ENCODE measurements around the gene FAXC. TPM values are rescaled to one million over a fixed set of nuclear protein-coding genes. Genes with fewer than 3 reads are reported as not detected.

The FAXC gene
- total and polyA plus RNA-seq, 2 of the 8 experiments (the other 6 are each of a cell fraction or from before 2014, with no cell fraction given): 23.2 to 29.8 TPM

DNA sequence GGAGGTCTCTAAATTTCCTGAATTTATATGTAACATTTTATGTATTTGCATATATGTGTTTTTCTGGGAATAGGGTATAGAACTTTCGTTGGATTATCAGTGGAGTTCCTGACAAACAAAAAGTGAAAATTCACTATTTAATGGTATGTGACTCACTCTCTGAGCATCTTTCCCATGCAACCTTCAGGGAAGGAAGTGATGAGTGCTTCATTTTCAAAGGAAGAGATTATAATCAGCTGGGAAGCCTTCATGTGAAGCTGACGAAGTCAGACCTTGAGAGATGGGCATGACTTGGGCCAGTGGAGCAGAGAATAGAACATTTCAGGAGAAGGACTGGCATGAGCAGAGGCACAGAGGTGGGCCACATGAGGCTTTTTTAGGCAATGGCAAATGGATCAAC, 72.7 kb downstream of the FAXC start:
- no peaks in the 10 kb centered on the region for H3K79me1 ChIP-seq (ENCODE audit: low read depth, low read length)
- no peak overlapping the region for H2BK20ac ChIP-seq (ENCODE audit: low read length)
- H4K8ac ChIP-seq (ENCODE audit: extremely low read depth, insufficient read depth, low read length): no peak overlapping the region
- peaks cover 0 to 6% (median 1%) of the 10 kb centered on the region in 4 experiments; a peak in 2 of 8 replicates for H3K36me3 ChIP-seq (ENCODE audit: control insufficient read depth in 2 of 4, insufficient read depth in 4 of 4, low read length in 3 of 4)
- H3K79me2 ChIP-seq (ENCODE audit: control insufficient read depth in 1 of 2, insufficient read depth in 2 of 2, low read length in 2 of 2): no peaks in the 10 kb centered on the region
- no peaks in the 10 kb centered on the region for H3K4me1 ChIP-seq (replicated peaks in 1 of 4; ENCODE audit: control insufficient read depth in 3 of 4, insufficient read depth in 4 of 4, low read length in 3 of 4)
- H3K27me3 ChIP-seq (replicated peaks in 1 of 4; ENCODE audit: control insufficient read depth in 3 of 4, extremely low read depth in 1 of 4, insufficient read depth in 3 of 4, low read length in 3 of 4): no peaks in the 10 kb centered on the region
- no peak overlapping the region for H3K56ac ChIP-seq (replicated peaks; ENCODE audit: insufficient read length, low read depth, low read length)
- H2AK5ac ChIP-seq (ENCODE audit: low read depth, low read length): no peak overlapping the region
- H3K4me2 ChIP-seq (ENCODE audit: insufficient read depth in 1 of 2, low read depth in 2 of 2, low read length in 2 of 2): no peak overlapping the region
- peaks cover 0 to 3% of the 10 kb centered on the region in 2 experiments for H4K20me1 ChIP-seq (replicated peaks in 1 of 2; ENCODE audit: control insufficient read depth in 1 of 2, insufficient read depth in 2 of 2, low read length in 2 of 2)
- no peak overlapping the region for H3K4me3 ChIP-seq (ENCODE audit: extremely low read depth in 1 of 4, insufficient read depth in 2 of 4, low read depth in 3 of 4, low read length in 4 of 4)
- no peak overlapping the region for H3K27ac ChIP-seq (ENCODE audit: low read depth, low read length)
- no peak overlapping the region for H2BK12ac ChIP-seq (ENCODE audit: low read depth, low read length)
- H3K9me3 ChIP-seq (ENCODE audit: insufficient read depth in 2 of 2, low read depth in 1 of 2, low read length in 1 of 2): no peaks in the 10 kb centered on the region
- no peak overlapping the region for H4K5ac ChIP-seq (ENCODE audit: insufficient read length, low read depth, low read length)
- DNase-seq (ENCODE audit: low read depth in 1 of 2, low spot score in 2 of 2) (no peak), FAIRE-seq (no peak)
- no peak overlapping the region for H3K9ac ChIP-seq (replicated peaks in 1 of 4; ENCODE audit: extremely low read depth in 1 of 4, low read depth in 3 of 4, low read length in 3 of 4)
- H3K18ac ChIP-seq (ENCODE audit: extremely low read depth, low read length): no peak overlapping the region
- H3K14ac ChIP-seq (ENCODE audit: insufficient read length): no peak overlapping the region
- CTCF ChIA-PET (ENCODE audit: partially characterized antibody): interaction anchor here (0.9 to 1.1 kb wide), 2 partner anchors 45 to 58 kb away, joined by 3 to 4 read pairs; no protein-coding TSS in a partner anchor
- no peak overlapping the region for H2BK5ac ChIP-seq (ENCODE audit: low read depth, low read length)
- no peak overlapping the region for H3K23ac ChIP-seq (ENCODE audit: insufficient read length)
- WGBS, 2 experiments (ENCODE audit: extremely low coverage in 1 of 2, insufficient coverage in 1 of 2, insufficient read length in 1 of 2, insufficient replicate concordance in 2 of 2, low coverage in 1 of 2, low lambda C conversion rate in 2 of 2, missing lambda C conversion rate in 1 of 2): 58% methylated on average over 2 of the region's 2 CpGs; no CpG with 5 or more reads in 1 of the 2 experiments
- no peak overlapping the region for H3K4ac ChIP-seq (replicated peaks; ENCODE audit: insufficient read length, low read depth, low read length)
- POLR2A ChIA-PET (ENCODE audit: partially characterized antibody): interaction anchor here (1.2 kb wide), 1 partner anchor 10 kb away, joined by 3 read pairs; no protein-coding TSS in a partner anchor
- H2BK120ac ChIP-seq (replicated peaks; ENCODE audit: low read depth, low read length): no peak overlapping the region
- no peaks in the 10 kb centered on the region; the same call in 1 of the 2 replicates for H3K23me2 ChIP-seq (ENCODE audit: low read depth, low read length)
- no peak overlapping the region for H4K91ac ChIP-seq (replicated peaks; ENCODE audit: insufficient read length, low read length)
- H2AFZ ChIP-seq (ENCODE audit: low read length): no peak overlapping the region
- H2BK15ac ChIP-seq (ENCODE audit: low read length): no peak overlapping the region
- TF ChIP-seq YY1 (IDR thresholded peaks at IDR 0.05; ENCODE audit: low read depth, low read length) (no peak), TCF12 (IDR thresholded peaks at IDR 0.05; ENCODE audit: low read depth, low read length) (no peak), RAD21 (IDR thresholded peaks at IDR 0.05 in 1 of 2, conservative IDR thresholded peaks at IDR 0.05 in 1 of 2; ENCODE audit: low read depth in 2 of 2, low read length in 2 of 2) (no peak), KDM4A (IDR thresholded peaks at IDR 0.05; ENCODE audit: low read depth, low read length, severe bottlenecking) (no peak), CBX8 (IDR thresholded peaks at IDR 0.05; ENCODE audit: borderline replicate concordance, low read depth, low read length) (no peak), ZNF274 (IDR thresholded peaks at IDR 0.05; ENCODE audit: borderline replicate concordance, extremely low read depth, low read length) (no peak), RXRA (IDR thresholded peaks at IDR 0.05; ENCODE audit: insufficient read depth, low read depth, low read length) (no peak), CREB1 (IDR thresholded peaks at IDR 0.05) (no peak), SIRT6 (IDR thresholded peaks at IDR 0.05; ENCODE audit: low read length) (no peak), EGR1 (IDR thresholded peaks at IDR 0.05; ENCODE audit: borderline replicate concordance, low read depth, low read length) (no peak), JUND (IDR thresholded peaks at IDR 0.05; ENCODE audit: low read length) (no peak), CHD2 (IDR thresholded peaks at IDR 0.05; ENCODE audit: low read length) (no peak), BCL11A (IDR thresholded peaks at IDR 0.05; ENCODE audit: low read depth in 2 of 2, low read length in 2 of 2) (no peak), TEAD4 (IDR thresholded peaks at IDR 0.05; ENCODE audit: low read depth, low read length) (no peak), SP2 (IDR thresholded peaks at IDR 0.05; ENCODE audit: low read length) (no peak)
- TF ChIP-seq, protein P1, sequence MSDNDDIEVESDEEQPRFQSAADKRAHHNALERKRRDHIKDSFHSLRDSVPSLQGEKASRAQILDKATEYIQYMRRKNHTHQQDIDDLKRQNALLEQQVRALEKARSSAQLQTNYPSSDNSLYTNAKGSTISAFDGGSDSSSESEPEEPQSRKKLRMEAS (IDR thresholded peaks at IDR 0.05): no peak
